A673 (cell line): Measurements from ENCODE around the gene TRAPPC14.

Source experiments
- CTCF ChIP-seq: fragments of 300-800, 200-600 bp; sonication (generic); conservative IDR thresholded peaks from 2 replicates; pipeline ENCODE4 v1.5.1; 2017; ENCODE audit warnings: low read depth, mild to moderate bottlenecking, antibody characterized with exemption, low read length, moderate library complexity, mixed read lengths
- EZH2 ChIP-seq: fragments of 200-600 bp; sonication (generic); IDR thresholded peaks from 2 replicates; pipeline ENCODE4 v1.6.1; 2017; ENCODE audit warnings: borderline replicate concordance, low read depth, mild to moderate bottlenecking, mixed read lengths, antibody characterized with exemption, low read length; ENCODE audit not compliant: poor library complexity, severe bottlenecking

- TF ChIP-seq CTCF (no peak), EZH2 (no peak)
Observed at GRCh38 chr7:100167912-100168323, 9.4 kb upstream of the TRAPPC14 start.
